GM18498 (cell line): Measurements from ENCODE around the gene PWWP2B.

Experiments
- ATAC-seq: cut with Tn5 transposase; IDR thresholded peaks from one replicate; pipeline ENCODE4 v1.9.1; 2021; ENCODE audit warnings: mild to moderate bottlenecking, moderate library complexity; ENCODE audit not compliant: unreplicated experiment

The PWWP2B gene

GRCh38 chr10:132466520-132467463 lies 69.8 kb downstream of the PWWP2B start:
- no peak for ATAC-seq
